ENCODE data around the gene PRCP.

The PRCP gene

DNA sequence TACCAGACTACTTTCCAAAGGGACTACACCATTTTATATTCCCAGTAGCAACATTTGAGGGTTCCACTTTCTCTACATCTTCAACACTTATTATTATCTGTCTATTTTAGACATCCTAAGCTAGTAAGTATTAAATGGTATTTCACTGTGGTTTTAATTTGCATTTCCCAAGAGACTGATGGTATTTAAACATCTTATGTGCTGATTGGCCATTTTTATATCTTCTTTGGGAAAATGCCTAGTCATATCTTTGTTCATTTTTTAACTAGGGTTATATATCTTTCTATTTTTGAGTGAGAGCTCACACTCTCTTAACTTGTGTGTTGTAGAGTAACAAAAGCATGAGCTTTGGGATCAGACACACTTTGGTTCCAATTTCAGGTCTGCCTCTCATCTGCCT lies 73.7 kb downstream of the PRCP start:
- DNase-seq (ENCODE audit: low spot score): no peak
- in situ Hi-C loops (cut with MboI; ENCODE audit: low pct_unique_long_range_greater_than_20kb, low sequenced_read_pairs, unreplicated experiment): no loop called here
- TF ChIP-seq, protein P1, sequence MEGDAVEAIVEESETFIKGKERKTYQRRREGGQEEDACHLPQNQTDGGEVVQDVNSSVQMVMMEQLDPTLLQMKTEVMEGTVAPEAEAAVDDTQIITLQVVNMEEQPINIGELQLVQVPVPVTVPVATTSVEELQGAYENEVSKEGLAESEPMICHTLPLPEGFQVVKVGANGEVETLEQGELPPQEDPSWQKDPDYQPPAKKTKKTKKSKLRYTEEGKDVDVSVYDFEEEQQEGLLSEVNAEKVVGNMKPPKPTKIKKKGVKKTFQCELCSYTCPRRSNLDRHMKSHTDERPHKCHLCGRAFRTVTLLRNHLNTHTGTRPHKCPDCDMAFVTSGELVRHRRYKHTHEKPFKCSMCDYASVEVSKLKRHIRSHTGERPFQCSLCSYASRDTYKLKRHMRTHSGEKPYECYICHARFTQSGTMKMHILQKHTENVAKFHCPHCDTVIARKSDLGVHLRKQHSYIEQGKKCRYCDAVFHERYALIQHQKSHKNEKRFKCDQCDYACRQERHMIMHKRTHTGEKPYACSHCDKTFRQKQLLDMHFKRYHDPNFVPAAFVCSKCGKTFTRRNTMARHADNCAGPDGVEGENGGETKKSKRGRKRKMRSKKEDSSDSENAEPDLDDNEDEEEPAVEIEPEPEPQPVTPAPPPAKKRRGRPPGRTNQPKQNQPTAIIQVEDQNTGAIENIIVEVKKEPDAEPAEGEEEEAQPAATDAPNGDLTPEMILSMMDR (IDR thresholded peaks at IDR 0.05; ENCODE audit: extremely low read depth, insufficient read depth, missing control alignments): no peak

DNA sequence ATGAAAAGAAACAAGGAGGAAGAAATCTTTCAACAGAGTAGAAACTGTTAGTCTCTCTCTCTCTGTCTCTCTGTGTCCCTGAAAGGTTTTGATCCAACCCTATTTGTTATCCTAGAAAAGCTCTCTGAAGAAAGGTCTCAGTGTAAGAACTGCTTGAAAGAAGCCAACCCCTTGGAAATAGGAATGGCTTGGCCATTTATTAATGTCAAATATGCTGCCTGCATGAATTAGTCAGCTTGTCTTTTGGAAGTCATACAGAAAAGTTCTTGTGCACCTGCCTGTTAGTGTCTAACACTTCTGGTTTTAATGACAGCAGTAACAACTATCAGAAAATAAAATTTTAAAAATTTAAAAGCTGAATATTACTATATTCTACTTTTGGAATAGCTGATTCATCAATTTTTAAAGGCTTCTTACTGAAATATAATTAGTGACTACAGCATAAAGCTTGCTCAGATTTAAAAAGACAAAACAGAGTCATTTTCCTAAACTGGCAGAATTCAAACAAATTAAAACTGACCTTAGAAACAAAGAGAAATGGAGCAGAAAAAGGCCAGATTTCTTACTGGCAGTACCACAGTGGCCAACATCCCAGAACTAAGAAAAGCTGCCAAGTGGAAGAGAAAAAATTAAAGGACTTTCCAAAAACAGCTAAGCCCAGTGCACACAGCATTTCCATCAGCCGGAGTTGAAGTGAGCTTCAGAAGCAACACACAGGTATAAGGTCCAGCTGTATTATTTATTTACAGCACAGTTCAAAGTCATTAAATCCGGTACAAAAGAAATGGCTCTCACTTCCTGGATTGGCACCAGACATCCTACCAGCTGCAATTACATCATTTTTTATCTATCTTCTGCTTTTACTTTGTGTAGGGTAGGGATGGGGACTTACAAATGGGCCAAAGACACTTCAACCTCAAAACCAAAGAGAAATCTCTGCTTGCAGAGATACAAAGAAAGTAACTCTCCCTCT lies 76.3 kb downstream of the PRCP start:
- no peak for DNase-seq (ENCODE audit: low spot score)
- TF ChIP-seq, protein P1 (IDR thresholded peaks at IDR 0.05; ENCODE audit: extremely low read depth, insufficient read depth, missing control alignments): no peak
- in situ Hi-C loops (cut with MboI; ENCODE audit: low pct_unique_long_range_greater_than_20kb, low sequenced_read_pairs, unreplicated experiment): no loop called here

DNA sequence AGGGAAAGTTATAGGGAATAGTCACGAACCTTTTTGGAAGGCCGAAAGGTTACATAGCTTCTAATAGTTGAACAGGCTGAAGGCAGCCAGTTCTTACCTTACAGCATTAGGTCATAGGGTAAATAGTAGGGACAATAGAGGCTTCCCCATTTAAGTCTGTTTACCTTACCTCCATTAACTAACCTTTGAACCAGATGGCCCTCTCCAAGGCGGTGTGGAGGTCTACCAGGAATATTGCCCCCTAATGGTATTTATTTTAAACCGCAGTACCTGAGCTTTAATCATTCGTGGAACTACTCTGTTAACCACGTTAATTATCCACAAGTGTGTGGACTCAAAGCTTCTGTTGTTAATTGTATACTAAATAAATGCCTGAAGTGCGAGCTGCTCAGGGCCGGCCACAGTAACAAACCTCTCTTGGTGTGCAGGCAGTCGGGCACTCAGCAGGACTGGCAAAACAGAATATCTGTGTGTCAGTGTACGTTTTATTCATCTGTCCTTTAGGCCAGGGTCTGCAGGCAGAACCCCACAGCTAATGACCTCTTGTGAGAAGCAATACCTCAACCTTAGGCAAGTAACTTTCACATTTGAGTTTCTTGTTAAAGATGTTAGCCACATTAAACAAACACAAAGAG lies 81.7 kb downstream of the PRCP start:
- TF ChIP-seq, protein P1 (IDR thresholded peaks at IDR 0.05; ENCODE audit: extremely low read depth, insufficient read depth, missing control alignments): no peak
- in situ Hi-C loops (cut with MboI; ENCODE audit: low pct_unique_long_range_greater_than_20kb, low sequenced_read_pairs, unreplicated experiment): no loop called here
- DNase-seq (ENCODE audit: low spot score): no peak

DNA sequence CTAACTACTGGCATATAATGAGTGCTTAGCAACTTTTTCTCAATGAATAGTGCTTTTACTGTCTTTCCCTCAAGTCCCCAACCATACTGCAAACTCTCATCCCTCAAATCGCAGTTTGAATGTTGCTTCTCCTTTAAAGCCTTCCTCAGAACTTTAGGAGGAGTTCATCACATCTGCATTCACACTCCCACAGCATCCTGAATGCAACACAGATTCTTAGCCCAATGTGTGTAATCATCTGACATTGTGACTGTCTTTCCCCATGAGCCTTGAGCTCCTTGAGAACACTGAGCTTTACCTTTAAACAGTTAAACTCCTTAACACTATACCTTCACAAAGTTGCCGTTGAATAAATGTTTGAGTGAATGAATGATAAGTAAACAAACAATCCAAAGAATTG lies 84.8 kb downstream of the PRCP start:
- in situ Hi-C loops (cut with MboI; ENCODE audit: low pct_unique_long_range_greater_than_20kb, low sequenced_read_pairs, unreplicated experiment): no loop called here
- DNase-seq (ENCODE audit: low spot score): no peak
- TF ChIP-seq, protein P1 (IDR thresholded peaks at IDR 0.05; ENCODE audit: extremely low read depth, insufficient read depth, missing control alignments): no peak

DNA sequence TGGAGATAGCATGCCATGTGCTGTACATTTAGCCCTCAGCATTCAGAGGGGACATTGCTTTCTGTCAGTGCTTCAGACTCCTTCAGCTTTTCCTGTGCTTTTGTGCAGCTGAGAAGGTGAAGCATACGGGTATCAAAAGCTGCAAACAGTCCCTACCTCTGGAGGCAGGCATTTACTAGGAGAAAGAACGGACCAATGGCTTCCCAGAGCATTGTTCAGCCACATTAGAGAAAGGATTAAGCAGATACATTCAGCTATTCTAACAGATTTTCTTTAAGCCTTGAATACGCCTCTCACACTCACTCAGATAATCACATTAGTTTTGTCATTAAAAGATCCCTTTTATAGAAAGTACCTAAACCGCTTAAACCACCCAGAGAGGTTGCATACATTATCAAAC lies 85.9 kb downstream of the PRCP start:
- in situ Hi-C loops (cut with MboI; ENCODE audit: low pct_unique_long_range_greater_than_20kb, low sequenced_read_pairs, unreplicated experiment): no loop called here
- TF ChIP-seq, protein P1 (IDR thresholded peaks at IDR 0.05; ENCODE audit: extremely low read depth, insufficient read depth, missing control alignments): no peak
- no peak for DNase-seq (ENCODE audit: low spot score)

DNA sequence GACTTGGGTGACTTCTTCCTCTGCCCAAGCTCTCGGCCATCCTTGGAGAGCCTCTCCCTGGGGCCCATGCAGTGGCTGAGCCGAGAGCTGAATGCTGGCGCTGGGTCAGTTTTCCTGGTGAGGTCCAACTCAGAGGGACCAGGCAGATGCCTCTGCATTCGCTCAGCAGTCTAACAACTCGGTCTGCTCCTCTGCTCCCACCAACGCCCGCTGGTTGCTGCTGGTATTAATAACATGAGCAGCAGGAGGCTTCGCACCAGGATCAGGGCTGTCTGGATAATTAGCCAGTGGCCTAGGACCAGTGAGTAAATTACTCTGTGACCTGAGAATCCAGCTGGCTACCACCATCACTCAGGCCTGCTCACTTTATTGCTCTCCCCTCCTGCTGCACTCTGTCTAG lies 88.9 kb downstream of the PRCP start:
- no peak for DNase-seq (ENCODE audit: low spot score)
- in situ Hi-C loops (cut with MboI; ENCODE audit: low pct_unique_long_range_greater_than_20kb, low sequenced_read_pairs, unreplicated experiment): no loop called here
- TF ChIP-seq, protein P1 (IDR thresholded peaks at IDR 0.05; ENCODE audit: extremely low read depth, insufficient read depth, missing control alignments): no peak

Measured in GM13977 (cell line).